B cell (primary cell): Measurements from ENCODE around the gene SRGAP2B. TPM values are rescaled to one million over a fixed set of nuclear protein-coding genes. Genes with fewer than 3 reads are reported as not detected.
"Not testable (repeated sequence)": the region's sequence is repeated elsewhere in the genome, so short reads cannot be mapped to it uniquely, and the experiment has no call there.

ENCODE experiments used
- ATAC-seq: fragments of 200-7000 bp; cut with Tn5 transposase; one replicate; pipeline ENCODE4 v1.10.0; 2021; ENCODE audit warnings: low read depth, mild to moderate bottlenecking, moderate number of reproducible peaks, moderate library complexity
- CTCF ChIA-PET: fragments of 350-600 bp; sonication (Branson Sonifier 250); formaldehyde crosslinking; loops from one replicate; lab custom pipeline; 2021; ENCODE audit warnings: antibody characterized with exemption, inconsistent platforms; lab: Charles Lee
- POLR2A ChIA-PET: fragments of 350-600 bp; sonication (Branson Sonifier 250); formaldehyde crosslinking; loops from one replicate; lab custom pipeline; 2021; ENCODE audit warnings: antibody characterized with exemption; lab: Charles Lee
- DNase-seq: peaks from one replicate; pipeline ENCODE4 v3.0.0; 2013
- H2AFZ ChIP-seq: 2 replicates; pipeline ENCODE4 v1.6.1; 2012; ENCODE audit warnings: mild to moderate bottlenecking, low read depth, low read length; ENCODE audit not compliant: insufficient read depth, poor library complexity, severe bottlenecking
- H3K27ac ChIP-seq, 2 donors: 1 replicate in 1 of 2; 2 replicates in 1 of 2; pipeline ENCODE4 v1.5.1; 2012 to 2013; ENCODE audit warnings: low read length in 2 of 2, mild to moderate bottlenecking in 2 of 2, moderate library complexity in 1 of 2
- H3K27me3 ChIP-seq, 4 experiments: fragments of 200-600 bp in 1 of 4; sonication (generic) in 1 of 4; replicated peaks in 1 of 4; 1 replicate in 2 of 4; 2 replicates in 2 of 4; pipeline versions ENCODE4 v1.6.1 to v1.7.0; 2013 to 2016; ENCODE audit warnings: low read length in 3 of 4, mild to moderate bottlenecking in 2 of 4, mixed read lengths in 1 of 4, moderate library complexity in 1 of 4; ENCODE audit not compliant: insufficient read depth in 4 of 4, control insufficient read depth in 3 of 4; ENCODE audit errors: control extremely low read depth in 1 of 4
- H3K36me3 ChIP-seq, 2 experiments: replicated peaks in 1 of 2; 1 replicate in 1 of 2; 2 replicates in 1 of 2; pipeline versions ENCODE4 v1.6.1 to v1.7.1; 2013; ENCODE audit warnings: low read length in 1 of 2; ENCODE audit not compliant: insufficient read depth in 2 of 2, control insufficient read depth in 1 of 2; ENCODE audit errors: control extremely low read depth in 1 of 2, extremely low read depth in 1 of 2
- H3K4me1 ChIP-seq, 2 donors: fragments of 200-600 bp in 1 of 2; sonication (generic) in 1 of 2; 1 replicate in 1 of 2; 2 replicates in 1 of 2; pipeline versions ENCODE4 v1.5.1 to v1.6.1; 2013 to 2017; ENCODE audit warnings: low read length in 2 of 2; ENCODE audit not compliant: control insufficient read depth in 2 of 2, insufficient read depth in 2 of 2
- H3K4me2 ChIP-seq: replicated peaks from 2 replicates; pipeline ENCODE3; 2012; ENCODE audit warnings: mild to moderate bottlenecking, low read depth, low read length; ENCODE audit not compliant: poor library complexity, severe bottlenecking
- H3K4me3 ChIP-seq, 5 experiments: fragments of 200-600 bp in 1 of 5; sonication (generic) in 1 of 5; 1 replicate in 3 of 5; 2 replicates in 2 of 5; pipeline versions ENCODE4 v1.5.1 to v1.7.0; 2011 to 2016; ENCODE audit warnings: low read length in 4 of 5, mild to moderate bottlenecking in 4 of 5, low read depth in 2 of 5, control low read depth in 1 of 5, moderate library complexity in 1 of 5; ENCODE audit not compliant: insufficient read depth in 1 of 5; ENCODE audit errors: control extremely low read depth in 1 of 5, extremely low read depth in 1 of 5
- H3K79me2 ChIP-seq: fragments of 200-600 bp; sonication (generic); one replicate; pipeline ENCODE4 v1.6.0; 2016; ENCODE audit warnings: low read length; ENCODE audit not compliant: control insufficient read depth, insufficient read depth
- H3K9ac ChIP-seq: fragments of 200-600 bp; sonication (generic); 2 replicates; pipeline ENCODE4 v1.6.1; 2017; ENCODE audit warnings: mild to moderate bottlenecking, low read length, moderate library complexity
- H3K9me3 ChIP-seq, 3 donors: one replicate each; pipeline versions ENCODE4 v1.6.1 to v1.7.1; 2013; ENCODE audit warnings: low read length in 2 of 3; ENCODE audit not compliant: control insufficient read depth in 2 of 3, insufficient read depth in 1 of 3; ENCODE audit errors: control extremely low read depth in 1 of 3
- H4K20me1 ChIP-seq: 2 replicates; pipeline ENCODE4 v1.6.0; 2012; ENCODE audit warnings: mild to moderate bottlenecking, low read length; ENCODE audit not compliant: insufficient read depth, control insufficient read depth, poor library complexity, severe bottlenecking
- H3K27ac Mint-ChIP-seq: one replicate; pipeline ENCODE4 v1.8.0; 2021; ENCODE audit warnings: mixed read lengths
- H3K27me3 Mint-ChIP-seq: one replicate; pipeline ENCODE4 v1.8.0; 2021; ENCODE audit warnings: mixed read lengths
- H3K4me1 Mint-ChIP-seq: one replicate; pipeline ENCODE4 v1.8.0; 2021; ENCODE audit warnings: mixed read lengths
- H3K4me3 Mint-ChIP-seq: one replicate; pipeline ENCODE4 v1.8.0; 2021; ENCODE audit warnings: mixed read lengths
- H3K9me3 Mint-ChIP-seq: one replicate; pipeline ENCODE4 v1.8.0; 2022; ENCODE audit warnings: mixed read lengths; ENCODE audit not compliant: insufficient read depth
- WGBS: methylation state at CpG from one replicate; pipeline ENCODE4 v1.1.5; 2013; ENCODE audit warnings: missing lambda C conversion rate; ENCODE audit not compliant: insufficient coverage; 5-methylcytosine and 5-hydroxymethylcytosine counted together
- intact Hi-C: fragments of 100-400 bp; cut with micrococcal nuclease; formaldehyde crosslinking; loops from one replicate; pipeline ENCODE4 v1.10.0; 2022
- polyA plus RNA-seq: library from polyadenylated mRNA; depleted of rRNA; stranded (reverse); fragments of >200 nt; gene quantifications from 2 replicates; pipeline ENCODE4 v1.2.3, GENCODE V29; 2012
- total RNA-seq, 2 donors: library from RNA; stranded (reverse); fragments of 120-200 nt in 1 of 2; gene quantifications; 1 replicate in 1 of 2; 2 replicates in 1 of 2; pipeline versions ENCODE4 v1.2.3 to v1.2.4, GENCODE V29; 2013 to 2022

The SRGAP2B gene
- total and polyA plus RNA-seq, 2 donors (not counting 1 experiment from before 2014, with no cell fraction given) = 3.0 to 36.5 TPM

DNA sequence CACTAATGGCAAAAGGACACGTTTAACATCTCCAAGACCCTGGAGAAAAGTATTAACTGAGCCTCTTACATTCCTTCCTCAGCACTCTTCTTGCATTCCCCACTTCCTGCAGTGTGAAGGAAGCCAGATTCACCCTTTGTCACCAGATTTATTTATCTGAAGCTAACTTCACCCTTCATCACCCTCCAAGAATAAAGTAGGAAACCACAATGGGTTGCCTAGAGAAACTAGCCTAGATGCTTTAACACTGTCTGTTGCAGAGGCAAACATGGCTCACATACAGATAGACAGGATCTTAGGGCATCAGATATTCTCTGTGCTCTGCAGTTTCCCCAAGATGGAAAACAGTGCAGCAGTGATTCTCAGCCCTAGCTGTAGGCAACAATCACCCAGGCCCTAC is 147.6 kb downstream of the SRGAP2B start:
- H3K9ac ChIP-seq, H3K27ac Mint-ChIP-seq, POLR2A ChIA-PET, H3K27me3 ChIP-seq, H3K4me1 Mint-ChIP-seq, H3K79me2 ChIP-seq, DNase-seq, H3K27ac ChIP-seq, H4K20me1 ChIP-seq, H2AFZ ChIP-seq, H3K36me3 ChIP-seq, H3K4me1 ChIP-seq, H3K4me3 ChIP-seq, intact Hi-C loops, CTCF ChIA-PET, H3K9me3 Mint-ChIP-seq, H3K4me3 Mint-ChIP-seq, H3K9me3 ChIP-seq, H3K4me2 ChIP-seq, H3K27me3 Mint-ChIP-seq: not testable (repeated sequence)
- WGBS = no CpG with 5 or more reads among the region's 1 CpG
- ATAC-seq = peak; percentile 51

- POLR2A ChIA-PET, H3K27me3 Mint-ChIP-seq, ATAC-seq, H2AFZ ChIP-seq, H3K4me3 ChIP-seq, CTCF ChIA-PET, H3K9ac ChIP-seq, H3K4me1 ChIP-seq, H3K79me2 ChIP-seq, H3K9me3 Mint-ChIP-seq, H4K20me1 ChIP-seq, intact Hi-C loops, H3K27ac Mint-ChIP-seq, H3K36me3 ChIP-seq, H3K4me2 ChIP-seq, DNase-seq, H3K4me1 Mint-ChIP-seq, H3K27me3 ChIP-seq, H3K27ac ChIP-seq, H3K4me3 Mint-ChIP-seq, H3K9me3 ChIP-seq: not testable (repeated sequence)
- WGBS = no CpG with 5 or more reads among the region's 8 CpGs
Observed at GRCh38 chr1:144946525-144947480, 148.3 kb downstream of the SRGAP2B start.

- H3K36me3 ChIP-seq, H3K79me2 ChIP-seq, H3K4me3 Mint-ChIP-seq, H3K9me3 Mint-ChIP-seq, POLR2A ChIA-PET, DNase-seq, H3K27ac ChIP-seq, H3K9ac ChIP-seq, intact Hi-C loops, CTCF ChIA-PET, H3K27ac Mint-ChIP-seq, H4K20me1 ChIP-seq, H2AFZ ChIP-seq, H3K4me3 ChIP-seq, H3K9me3 ChIP-seq, H3K27me3 Mint-ChIP-seq, H3K4me1 ChIP-seq, H3K4me2 ChIP-seq, H3K27me3 ChIP-seq, H3K4me1 Mint-ChIP-seq: not testable (repeated sequence)
- WGBS = no CpG with 5 or more reads among the region's 1 CpG
- peak; percentile 53 for ATAC-seq
Observed at GRCh38 chr1:144941710-144942109, 153.4 kb downstream of the SRGAP2B start.

GRCh38 chr1:144940054-144940453 is 155.1 kb downstream of the SRGAP2B start:
- H3K27me3 ChIP-seq, H3K9ac ChIP-seq, H3K9me3 ChIP-seq, H3K27ac Mint-ChIP-seq, H3K27me3 Mint-ChIP-seq, H3K36me3 ChIP-seq, H3K4me3 ChIP-seq, H3K4me3 Mint-ChIP-seq, POLR2A ChIA-PET, H3K9me3 Mint-ChIP-seq, H3K4me1 ChIP-seq, DNase-seq, H2AFZ ChIP-seq, H3K79me2 ChIP-seq, H3K4me2 ChIP-seq, H3K4me1 Mint-ChIP-seq, ATAC-seq, intact Hi-C loops, CTCF ChIA-PET, H3K27ac ChIP-seq, H4K20me1 ChIP-seq: not testable (repeated sequence)
- no CpG with 5 or more reads among the region's 2 CpGs for WGBS
